ENCODE results near the gene TUBB4B. TPM values are rescaled to one million over a fixed set of nuclear protein-coding genes. Genes with fewer than 3 reads are reported as not detected.

Gene TUBB4B
- total RNA-seq, 1 experiment from 2014 or later: 424 TPM

GRCh38 chr9:137264067-137264466 lies 23.0 kb downstream of the TUBB4B start:
- no peaks in the 10 kb centered on the region for H3K27me3 ChIP-seq (ENCODE audit: low read length)
- 0 out of 2 replicates have a peak, but pooled peaks cover 6% of the 10 kb centered on the region for H3K36me3 ChIP-seq (ENCODE audit: low read depth, low read length)
- H3K4me2 ChIP-seq (ENCODE audit: low read length): no peak overlapping the region
- no peak overlapping the region for H3K4me3 ChIP-seq (ENCODE audit: low read length)
- TF ChIP-seq CTCF (conservative IDR thresholded peaks at IDR 0.05; ENCODE audit: low read depth, low read length) (no peak), EZH2phosphoT487 (IDR thresholded peaks at IDR 0.05; ENCODE audit: borderline replicate concordance, low read length) (no peak), EZH2 (IDR thresholded peaks at IDR 0.05; ENCODE audit: low read length, unreplicated experiment) (no peak)
- DNase-seq (no peak), ATAC-seq (no peak)
- intact Hi-C loops (cut with micrococcal nuclease): no loop called here
- no peaks in the 10 kb centered on the region for H3K9me3 ChIP-seq (ENCODE audit: low read length)
- H2AFZ ChIP-seq (ENCODE audit: low read length): no peak overlapping the region
- H3K27ac ChIP-seq (ENCODE audit: low read length): no peak overlapping the region
- ChIA-PET POLR2A (ENCODE audit: unreplicated experiment) (no interaction called here), CTCF (no interaction called here)
- no TSS peak for BruUV-seq (replicated peaks)
- H3K9me2 ChIP-seq (replicated peaks; ENCODE audit: low read length): no peaks in the 10 kb centered on the region
- H4K20me1 ChIP-seq (ENCODE audit: low read length): no peaks in the 10 kb centered on the region
- H3K9ac ChIP-seq (ENCODE audit: low read length): no peak overlapping the region
- no peaks in the 10 kb centered on the region for H3K79me2 ChIP-seq (ENCODE audit: low read length)
- no peaks in the 10 kb centered on the region for H3F3A ChIP-seq (ENCODE audit: low read length, unreplicated experiment)
- H3K4me1 ChIP-seq (ENCODE audit: insufficient read depth, low read length): no peaks in the 10 kb centered on the region

GRCh38 chr9:137265496-137266161 lies 24.5 kb downstream of the TUBB4B start:
- ATAC-seq (no peak), DNase-seq (no peak)
- CTCF ChIA-PET: no interaction called here
- TF ChIP-seq EZH2 (IDR thresholded peaks at IDR 0.05; ENCODE audit: low read length, unreplicated experiment) (no peak), EZH2phosphoT487 (IDR thresholded peaks at IDR 0.05; ENCODE audit: borderline replicate concordance, low read length) (no peak), CTCF (conservative IDR thresholded peaks at IDR 0.05; ENCODE audit: low read depth, low read length) (no peak)
- no peak overlapping the region for H3K27ac ChIP-seq (ENCODE audit: low read length)
- H2AFZ ChIP-seq (ENCODE audit: low read length): no peak overlapping the region
- BruUV-seq (replicated peaks): no TSS peak
- H4K20me1 ChIP-seq (ENCODE audit: low read length): no peaks in the 10 kb centered on the region
- no peaks in the 10 kb centered on the region for H3K79me2 ChIP-seq (ENCODE audit: low read length)
- H3K36me3 ChIP-seq (ENCODE audit: low read depth, low read length): 0 out of 2 replicates have a peak, but pooled peaks cover 6% of the 10 kb centered on the region
- no peak overlapping the region for H3K4me2 ChIP-seq (ENCODE audit: low read length)
- POLR2A ChIA-PET (ENCODE audit: unreplicated experiment): no interaction called here
- H3K4me3 ChIP-seq (ENCODE audit: low read length): no peak overlapping the region
- intact Hi-C loops (cut with micrococcal nuclease): no loop called here
- no peaks in the 10 kb centered on the region for H3K9me3 ChIP-seq (ENCODE audit: low read length)
- H3K9ac ChIP-seq (ENCODE audit: low read length): no peak overlapping the region
- no peaks in the 10 kb centered on the region for H3K27me3 ChIP-seq (ENCODE audit: low read length)
- no peaks in the 10 kb centered on the region for H3F3A ChIP-seq (ENCODE audit: low read length, unreplicated experiment)
- no peaks in the 10 kb centered on the region for H3K4me1 ChIP-seq (ENCODE audit: insufficient read depth, low read length)
- no peaks in the 10 kb centered on the region for H3K9me2 ChIP-seq (replicated peaks; ENCODE audit: low read length)

GRCh38 chr9:137266162-137266527 lies 25.1 kb downstream of the TUBB4B start:
- CTCF ChIA-PET: no interaction called here
- intact Hi-C loops (cut with micrococcal nuclease): no loop called here
- TF ChIP-seq EZH2 (IDR thresholded peaks at IDR 0.05; ENCODE audit: low read length, unreplicated experiment) (no peak), EZH2phosphoT487 (IDR thresholded peaks at IDR 0.05; ENCODE audit: borderline replicate concordance, low read length) (no peak), CTCF (conservative IDR thresholded peaks at IDR 0.05; ENCODE audit: low read depth, low read length) (no peak)
- Histone ChIP-seq H3K79me2 (ENCODE audit: low read length) (no peaks in the 10 kb centered on the region), H3K36me3 (ENCODE audit: low read depth, low read length) (0 out of 2 replicates have a peak, but pooled peaks cover 6% of the 10 kb centered on the region), H3K9ac (ENCODE audit: low read length) (no peak overlapping the region), H3K4me1 (ENCODE audit: insufficient read depth, low read length) (no peaks in the 10 kb centered on the region), H2AFZ (ENCODE audit: low read length) (no peak overlapping the region), H3K9me3 (ENCODE audit: low read length) (no peaks in the 10 kb centered on the region), H3K27me3 (ENCODE audit: low read length) (no peaks in the 10 kb centered on the region), H3K27ac (ENCODE audit: low read length) (no peak overlapping the region), H3F3A (ENCODE audit: low read length, unreplicated experiment) (no peaks in the 10 kb centered on the region), H3K4me3 (ENCODE audit: low read length) (no peak overlapping the region), H3K9me2 (replicated peaks; ENCODE audit: low read length) (no peaks in the 10 kb centered on the region), H3K4me2 (ENCODE audit: low read length) (no peak overlapping the region), H4K20me1 (ENCODE audit: low read length) (no peaks in the 10 kb centered on the region)
- POLR2A ChIA-PET (ENCODE audit: unreplicated experiment): no interaction called here
- no TSS peak for BruUV-seq (replicated peaks)
- DNase-seq (no peak), ATAC-seq (no peak)

Data from PC-3 (cell line).